ENCODE results near the gene AP1AR.

- TF ChIP-seq, protein P1, sequence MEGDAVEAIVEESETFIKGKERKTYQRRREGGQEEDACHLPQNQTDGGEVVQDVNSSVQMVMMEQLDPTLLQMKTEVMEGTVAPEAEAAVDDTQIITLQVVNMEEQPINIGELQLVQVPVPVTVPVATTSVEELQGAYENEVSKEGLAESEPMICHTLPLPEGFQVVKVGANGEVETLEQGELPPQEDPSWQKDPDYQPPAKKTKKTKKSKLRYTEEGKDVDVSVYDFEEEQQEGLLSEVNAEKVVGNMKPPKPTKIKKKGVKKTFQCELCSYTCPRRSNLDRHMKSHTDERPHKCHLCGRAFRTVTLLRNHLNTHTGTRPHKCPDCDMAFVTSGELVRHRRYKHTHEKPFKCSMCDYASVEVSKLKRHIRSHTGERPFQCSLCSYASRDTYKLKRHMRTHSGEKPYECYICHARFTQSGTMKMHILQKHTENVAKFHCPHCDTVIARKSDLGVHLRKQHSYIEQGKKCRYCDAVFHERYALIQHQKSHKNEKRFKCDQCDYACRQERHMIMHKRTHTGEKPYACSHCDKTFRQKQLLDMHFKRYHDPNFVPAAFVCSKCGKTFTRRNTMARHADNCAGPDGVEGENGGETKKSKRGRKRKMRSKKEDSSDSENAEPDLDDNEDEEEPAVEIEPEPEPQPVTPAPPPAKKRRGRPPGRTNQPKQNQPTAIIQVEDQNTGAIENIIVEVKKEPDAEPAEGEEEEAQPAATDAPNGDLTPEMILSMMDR (conservative IDR thresholded peaks at IDR 0.05; ENCODE audit: low read length), result no peak
- TF ChIP-seq EZH2phosphoT487 (IDR thresholded peaks at IDR 0.05; ENCODE audit: borderline replicate concordance, low read depth, low read length), result no peak
Observed at GRCh38 chr4:112279882-112280315, 48.3 kb downstream of the AP1AR start.

All from OCI-LY7 (cell line).